HEK293 (cell line): Measurements from ENCODE around the gene PRRT1B.

Experiments used
- BCL11A ChIP-seq: fragments of 450-650 bp; formaldehyde crosslinking; IDR thresholded peaks from 2 replicates; pipeline ENCODE4 v1.5.1; 2016; ENCODE audit warnings: low read depth, missing biosample characterization, missing genetic modification characterization
- FEZF1 ChIP-seq: fragments of 450-650 bp; formaldehyde crosslinking; IDR thresholded peaks from 2 replicates; pipeline ENCODE4 v1.5.1; 2016; ENCODE audit warnings: missing biosample characterization, missing genetic modification characterization
- GLIS2 ChIP-seq: fragments of 450-650 bp; formaldehyde crosslinking; IDR thresholded peaks from 2 replicates; pipeline ENCODE4 v1.5.1; 2016; ENCODE audit warnings: missing biosample characterization, missing genetic modification characterization
- HOXC10 ChIP-seq: sonication (generic); formaldehyde crosslinking; IDR thresholded peaks from 2 replicates; pipeline ENCODE4 v1.8.1; 2023; ENCODE audit warnings: mild to moderate bottlenecking, missing genetic modification reagents
- MEIS1 ChIP-seq: sonication (generic); formaldehyde crosslinking; IDR thresholded peaks from 2 replicates; pipeline ENCODE4 v1.8.1; 2022; ENCODE audit warnings: missing genetic modification reagents, mild to moderate bottlenecking, borderline replicate concordance
- PRDM6 ChIP-seq: fragments of 450-650 bp; formaldehyde crosslinking; IDR thresholded peaks from 2 replicates; pipeline ENCODE4 v1.5.1; 2017; ENCODE audit warnings: missing biosample characterization, missing genetic modification characterization
- YY1 ChIP-seq: fragments of 450-650 bp; formaldehyde crosslinking; IDR thresholded peaks from 2 replicates; pipeline ENCODE4 v1.5.1; 2018; ENCODE audit warnings: missing biosample characterization, missing genetic modification characterization
- ZBTB11 ChIP-seq: fragments of 450-650 bp; formaldehyde crosslinking; conservative IDR thresholded peaks from 2 replicates; pipeline ENCODE4 v1.5.1; 2016; ENCODE audit warnings: low read depth, missing biosample characterization, missing genetic modification characterization
- ZBTB17 ChIP-seq: fragments of 450-650 bp; formaldehyde crosslinking; IDR thresholded peaks from 2 replicates; pipeline ENCODE4 v1.5.1; 2016; ENCODE audit warnings: missing biosample characterization, missing genetic modification characterization
- ZBTB20 ChIP-seq: fragments of 450-650 bp; formaldehyde crosslinking; IDR thresholded peaks from 2 replicates; pipeline ENCODE4 v1.5.1; 2016; ENCODE audit warnings: missing biosample characterization, missing genetic modification characterization
- ZBTB44 ChIP-seq: fragments of 450-650 bp; IDR thresholded peaks from 2 replicates; pipeline ENCODE4 v1.5.1; 2018; ENCODE audit warnings: missing biosample characterization, mild to moderate bottlenecking, missing genetic modification characterization
- ZBTB8A ChIP-seq: fragments of 450-650 bp; formaldehyde crosslinking; IDR thresholded peaks from 2 replicates; pipeline ENCODE4 v1.5.1; 2016; ENCODE audit warnings: missing biosample characterization, missing genetic modification characterization
- ZNF121 ChIP-seq: fragments of 450-650 bp; formaldehyde crosslinking; IDR thresholded peaks from 2 replicates; pipeline ENCODE4 v1.5.1; 2016; ENCODE audit warnings: missing biosample characterization, missing genetic modification characterization
- ZNF132 ChIP-seq: fragments of 450-650 bp; formaldehyde crosslinking; IDR thresholded peaks from 2 replicates; pipeline ENCODE4 v1.5.1; 2017; ENCODE audit warnings: missing biosample characterization, missing genetic modification characterization, borderline replicate concordance
- ZNF138 ChIP-seq: fragments of 450-650 bp; formaldehyde crosslinking; IDR thresholded peaks from 2 replicates; pipeline ENCODE4 v1.5.1; 2016; ENCODE audit warnings: missing biosample characterization, missing genetic modification characterization, borderline replicate concordance
- ZNF157 ChIP-seq: fragments of 450-650 bp; formaldehyde crosslinking; IDR thresholded peaks from 2 replicates; pipeline ENCODE4 v1.5.1; 2016; ENCODE audit warnings: missing biosample characterization, missing genetic modification characterization
- ZNF175 ChIP-seq: fragments of 450-650 bp; formaldehyde crosslinking; IDR thresholded peaks from 2 replicates; pipeline ENCODE4 v1.5.1; 2016; ENCODE audit warnings: missing biosample characterization, missing genetic modification characterization
- ZNF19 ChIP-seq: fragments of 450-650 bp; formaldehyde crosslinking; IDR thresholded peaks from 2 replicates; pipeline ENCODE4; 2016; ENCODE audit warnings: missing biosample characterization, missing genetic modification characterization, low read depth
- ZNF423 ChIP-seq: fragments of 450-650 bp; formaldehyde crosslinking; IDR thresholded peaks from 2 replicates; pipeline ENCODE4 v1.5.1; 2016; ENCODE audit warnings: missing biosample characterization, missing genetic modification characterization
- ZNF561 ChIP-seq: fragments of 450-650 bp; IDR thresholded peaks from 2 replicates; pipeline ENCODE4 v1.5.1; 2018; ENCODE audit warnings: missing biosample characterization, missing genetic modification characterization, borderline replicate concordance
- ZNF76 ChIP-seq: fragments of 450-650 bp; formaldehyde crosslinking; IDR thresholded peaks from 2 replicates; pipeline ENCODE4; 2016; ENCODE audit warnings: low read depth, missing biosample characterization, missing genetic modification characterization, borderline replicate concordance
- ZNF791 ChIP-seq: fragments of 450-650 bp; formaldehyde crosslinking; IDR thresholded peaks from 2 replicates; pipeline ENCODE4 v1.5.1; 2016; ENCODE audit warnings: missing biosample characterization, missing genetic modification characterization
- ZSCAN16 ChIP-seq: fragments of 450-650 bp; formaldehyde crosslinking; IDR thresholded peaks from 2 replicates; pipeline ENCODE4 v1.5.1; 2016; ENCODE audit warnings: missing biosample characterization, missing genetic modification characterization
- ZSCAN30 ChIP-seq: fragments of 450-650 bp; IDR thresholded peaks from 2 replicates; pipeline ENCODE4 v1.5.1; 2018; ENCODE audit warnings: missing biosample characterization, mild to moderate bottlenecking, missing genetic modification characterization, moderate library complexity
- TF ChIP-seq, protein P1 (sequence below): fragments of 450-650 bp; formaldehyde crosslinking; conservative IDR thresholded peaks from 2 replicates; pipeline ENCODE4 v1.5.1; 2016; ENCODE audit warnings: low read depth, missing biosample characterization, missing genetic modification characterization
- TF ChIP-seq, protein P2 (sequence below): fragments of 450-650 bp; formaldehyde crosslinking; IDR thresholded peaks from 2 replicates; pipeline ENCODE4; 2016; ENCODE audit warnings: missing biosample characterization, missing genetic modification characterization

PRRT1B gene

GRCh38 chr9:131530920-131531832 lies 14.1 kb upstream of the PRRT1B start, which contains the start of gene UCK1 (continued):
- TF ChIP-seq ZBTB44 (tag by site-specific recombination) (no peak), PRDM6 (tag by site-specific recombination) (no peak), ZNF423 (tag by site-specific recombination) (0 out of 2 replicates have a peak, but pooled peaks have one; percentile 36), ZBTB11 (tag by site-specific recombination) (peak; percentile 83), YY1 (no peak), BCL11A (tag by site-specific recombination) (no peak), GLIS2 (tag by site-specific recombination) (peak; percentile 73; the same call in 1 of the 2 replicates), ZNF132 (no peak), ZNF138 (tag by site-specific recombination) (no peak), ZBTB8A (tag by site-specific recombination) (peak; percentile 55; the same call in 1 of the 2 replicates), ZSCAN30 (tag by site-specific recombination) (no peak; the same call in 1 of the 2 replicates), ZNF76 (tag by site-specific recombination) (peak; percentile 93), ZNF175 (no peak), MEIS1 (CRISPR knock-in tag) (no peak), ZNF157 (tag by site-specific recombination) (no peak), ZBTB17 (tag by site-specific recombination) (no peak), ZBTB20 (tag by site-specific recombination) (peak; percentile 58; the same call in 1 of the 2 replicates), FEZF1 (tag by site-specific recombination) (no peak), ZNF121 (tag by site-specific recombination) (no peak), ZNF791 (tag by site-specific recombination) (no peak), HOXC10 (0 out of 2 replicates have a peak, but pooled peaks have one; percentile 70), ZNF561 (peak; percentile 66; the same call in 1 of the 2 replicates), ZSCAN16 (no peak), ZNF19 (tag by site-specific recombination) (no peak)
- TF ChIP-seq, protein P1, sequence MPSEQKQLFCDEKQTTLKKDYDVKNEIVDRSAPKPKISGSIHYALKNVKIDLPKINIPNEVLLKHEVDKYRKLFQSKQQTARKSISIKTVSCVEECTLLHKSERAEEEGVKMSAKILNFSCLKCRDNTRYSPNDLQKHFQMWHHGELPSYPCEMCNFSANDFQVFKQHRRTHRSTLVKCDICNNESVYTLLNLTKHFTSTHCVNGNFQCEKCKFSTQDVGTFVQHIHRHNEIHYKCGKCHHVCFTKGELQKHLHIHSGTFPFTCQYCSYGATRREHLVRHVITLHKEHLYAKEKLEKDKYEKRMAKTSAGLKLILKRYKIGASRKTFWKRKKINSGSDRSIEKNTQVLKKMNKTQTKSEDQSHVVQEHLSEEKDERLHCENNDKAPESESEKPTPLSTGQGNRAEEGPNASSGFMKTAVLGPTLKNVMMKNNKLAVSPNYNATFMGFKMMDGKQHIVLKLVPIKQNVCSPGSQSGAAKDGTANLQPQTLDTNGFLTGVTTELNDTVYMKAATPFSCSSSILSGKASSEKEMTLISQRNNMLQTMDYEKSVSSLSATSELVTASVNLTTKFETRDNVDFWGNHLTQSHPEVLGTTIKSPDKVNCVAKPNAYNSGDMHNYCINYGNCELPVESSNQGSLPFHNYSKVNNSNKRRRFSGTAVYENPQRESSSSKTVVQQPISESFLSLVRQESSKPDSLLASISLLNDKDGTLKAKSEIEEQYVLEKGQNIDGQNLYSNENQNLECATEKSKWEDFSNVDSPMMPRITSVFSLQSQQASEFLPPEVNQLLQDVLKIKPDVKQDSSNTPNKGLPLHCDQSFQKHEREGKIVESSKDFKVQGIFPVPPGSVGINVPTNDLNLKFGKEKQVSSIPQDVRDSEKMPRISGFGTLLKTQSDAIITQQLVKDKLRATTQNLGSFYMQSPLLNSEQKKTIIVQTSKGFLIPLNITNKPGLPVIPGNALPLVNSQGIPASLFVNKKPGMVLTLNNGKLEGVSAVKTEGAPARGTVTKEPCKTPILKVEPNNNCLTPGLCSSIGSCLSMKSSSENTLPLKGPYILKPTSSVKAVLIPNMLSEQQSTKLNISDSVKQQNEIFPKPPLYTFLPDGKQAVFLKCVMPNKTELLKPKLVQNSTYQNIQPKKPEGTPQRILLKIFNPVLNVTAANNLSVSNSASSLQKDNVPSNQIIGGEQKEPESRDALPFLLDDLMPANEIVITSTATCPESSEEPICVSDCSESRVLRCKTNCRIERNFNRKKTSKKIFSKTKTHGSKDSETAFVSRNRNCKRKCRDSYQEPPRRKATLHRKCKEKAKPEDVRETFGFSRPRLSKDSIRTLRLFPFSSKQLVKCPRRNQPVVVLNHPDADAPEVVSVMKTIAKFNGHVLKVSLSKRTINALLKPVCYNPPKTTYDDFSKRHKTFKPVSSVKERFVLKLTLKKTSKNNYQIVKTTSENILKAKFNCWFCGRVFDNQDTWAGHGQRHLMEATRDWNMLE (tag by site-specific recombination): peak; percentile 49
- TF ChIP-seq, protein P2, sequence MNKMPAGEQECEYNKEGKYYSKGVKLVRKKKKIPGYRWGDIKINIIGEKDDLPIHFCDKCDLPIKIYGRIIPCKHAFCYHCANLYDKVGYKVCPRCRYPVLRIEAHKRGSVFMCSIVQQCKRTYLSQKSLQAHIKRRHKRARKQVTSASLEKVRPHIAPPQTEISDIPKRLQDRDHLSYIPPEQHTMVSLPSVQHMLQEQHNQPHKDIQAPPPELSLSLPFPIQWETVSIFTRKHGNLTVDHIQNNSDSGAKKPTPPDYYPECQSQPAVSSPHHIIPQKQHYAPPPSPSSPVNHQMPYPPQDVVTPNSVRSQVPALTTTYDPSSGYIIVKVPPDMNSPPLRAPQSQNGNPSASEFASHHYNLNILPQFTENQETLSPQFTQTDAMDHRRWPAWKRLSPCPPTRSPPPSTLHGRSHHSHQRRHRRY (tag by site-specific recombination): no peak
